ENCODE measurements around the gene PDE4D.
"Not testable (repeated sequence)": the region's sequence is repeated elsewhere in the genome, so short reads cannot be mapped to it uniquely, and the experiment has no call there.

Gene PDE4D

DNA sequence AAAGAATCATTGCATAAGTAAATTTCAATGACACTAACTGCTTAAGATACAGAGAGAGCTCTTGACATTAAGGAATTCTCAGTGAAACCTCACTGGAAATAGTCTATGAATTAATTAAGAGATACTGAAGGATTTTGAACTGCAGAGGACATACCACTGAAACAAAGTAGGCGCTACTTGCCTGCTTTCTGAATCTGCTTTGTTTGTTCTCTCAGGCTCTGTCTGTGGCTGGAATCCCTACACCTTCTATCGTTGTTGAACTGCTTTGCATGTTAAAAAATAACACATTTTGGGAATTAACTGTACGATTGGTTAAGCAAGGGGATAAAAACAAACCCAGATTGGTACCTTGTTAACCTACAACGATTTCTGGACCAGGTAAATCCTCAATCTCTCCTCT, 435.2 kb downstream of the PDE4D start:
- DNase-seq = no peak

DNA sequence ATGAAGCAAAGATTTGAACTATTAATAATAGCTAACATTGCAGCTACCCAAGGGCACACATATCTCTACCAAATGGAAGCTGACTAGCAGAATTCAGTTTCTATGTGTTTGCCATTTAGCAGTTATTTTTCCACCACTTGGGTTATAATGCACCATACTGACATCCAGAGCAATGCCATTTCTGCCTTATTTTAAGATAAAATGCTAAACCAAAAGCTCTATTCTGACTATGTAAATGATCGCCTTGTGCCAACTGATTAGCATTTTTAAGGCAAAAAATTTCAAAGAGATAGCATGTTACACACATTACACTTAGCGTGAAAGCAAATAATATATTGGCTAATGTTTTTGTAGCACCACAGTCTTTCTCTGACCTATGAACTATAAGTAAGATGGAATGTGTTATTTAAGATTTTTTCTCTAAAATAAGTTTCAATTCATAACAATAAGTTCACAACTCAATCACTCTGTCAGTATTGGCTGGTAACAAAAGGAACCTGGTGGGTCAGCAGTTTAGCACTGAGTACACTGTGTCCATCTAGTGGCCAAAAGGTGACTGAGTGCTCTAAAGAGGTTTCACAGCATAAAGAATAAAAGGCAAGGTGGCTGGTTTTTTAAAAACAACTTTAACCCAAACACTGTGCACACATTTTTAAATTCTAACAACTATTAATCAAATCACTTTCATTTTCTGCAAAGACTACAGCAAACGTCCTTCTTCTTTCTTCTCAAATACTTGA, 443.5 kb downstream of the PDE4D start:
- peak; percentile 11 for DNase-seq

DNA sequence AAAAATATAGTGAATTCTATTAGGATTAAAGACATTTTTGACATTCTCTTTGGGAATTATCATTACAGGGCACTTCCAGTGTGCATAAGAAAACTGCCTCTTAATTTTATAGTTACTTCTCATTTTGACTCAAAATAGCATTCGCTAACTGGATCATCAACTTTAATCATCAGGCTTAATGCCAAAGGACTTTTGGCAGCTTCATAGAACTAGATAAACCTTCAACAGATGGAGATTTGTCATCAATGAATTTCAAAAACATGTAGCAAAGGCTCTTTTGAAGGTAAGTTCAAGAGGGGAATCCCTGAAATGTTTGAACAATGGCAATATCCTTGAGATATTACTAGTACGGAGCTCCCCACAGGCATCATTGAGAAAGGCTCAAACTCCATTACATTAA, 447.2 kb downstream of the PDE4D start:
- no peak for DNase-seq

DNA sequence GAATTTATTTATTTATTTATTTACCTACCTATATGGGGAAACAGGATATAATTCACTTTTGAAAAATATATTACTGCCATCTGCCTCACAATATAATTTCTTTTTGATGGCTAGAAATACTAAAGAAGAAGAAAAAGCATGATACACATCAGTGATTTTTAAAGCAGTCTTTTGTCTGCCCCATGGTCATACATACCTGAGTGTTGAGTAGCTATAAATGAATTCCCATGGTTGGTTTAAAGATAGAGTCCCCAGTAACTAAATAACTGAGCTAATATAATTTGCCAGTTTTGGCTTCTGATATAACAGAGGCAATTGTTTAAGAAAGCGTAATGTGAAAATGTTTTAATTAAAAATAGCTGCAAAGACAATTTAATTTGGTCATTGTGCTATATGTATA, 447.8 kb downstream of the PDE4D start:
- no peak for DNase-seq

DNA sequence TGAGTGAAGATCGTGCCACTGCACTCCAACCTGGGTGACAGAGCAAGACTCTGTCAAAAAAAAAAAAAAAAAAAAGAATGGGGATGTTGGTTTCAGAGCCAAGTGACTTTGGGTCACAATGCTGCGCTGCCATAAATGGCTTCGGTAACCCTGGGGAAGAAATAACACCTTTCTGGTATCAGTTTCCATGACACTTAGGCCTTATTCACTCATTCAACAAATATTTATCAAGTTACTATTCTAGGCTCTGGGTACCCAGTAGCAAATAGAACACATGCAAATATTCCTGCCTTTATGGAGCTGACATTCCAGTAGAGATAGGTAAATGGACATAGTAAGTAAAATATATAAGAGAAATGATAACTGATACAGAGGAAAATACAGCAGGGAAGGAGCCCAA, 454.2 kb downstream of the PDE4D start:
- no peak for DNase-seq

DNA sequence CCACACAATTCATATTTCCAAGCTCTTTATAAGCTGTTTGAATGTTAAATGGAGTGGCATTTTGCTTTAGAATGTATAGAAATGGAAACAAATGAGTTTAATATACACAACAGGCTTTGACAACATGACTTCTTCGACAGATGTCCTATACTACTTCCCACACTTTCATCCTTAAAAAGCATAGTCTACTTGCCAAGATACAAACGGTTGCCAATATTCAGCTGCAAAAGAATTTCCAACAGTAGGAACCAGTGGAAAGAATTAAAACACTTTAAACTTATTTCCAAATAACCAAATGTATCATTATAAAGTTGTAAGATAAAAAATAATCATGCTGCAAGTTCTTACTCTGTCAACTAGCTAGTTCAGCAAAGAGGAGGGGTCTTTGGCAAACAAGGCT, 456.4 kb downstream of the PDE4D start:
- DNase-seq = no peak

DNA sequence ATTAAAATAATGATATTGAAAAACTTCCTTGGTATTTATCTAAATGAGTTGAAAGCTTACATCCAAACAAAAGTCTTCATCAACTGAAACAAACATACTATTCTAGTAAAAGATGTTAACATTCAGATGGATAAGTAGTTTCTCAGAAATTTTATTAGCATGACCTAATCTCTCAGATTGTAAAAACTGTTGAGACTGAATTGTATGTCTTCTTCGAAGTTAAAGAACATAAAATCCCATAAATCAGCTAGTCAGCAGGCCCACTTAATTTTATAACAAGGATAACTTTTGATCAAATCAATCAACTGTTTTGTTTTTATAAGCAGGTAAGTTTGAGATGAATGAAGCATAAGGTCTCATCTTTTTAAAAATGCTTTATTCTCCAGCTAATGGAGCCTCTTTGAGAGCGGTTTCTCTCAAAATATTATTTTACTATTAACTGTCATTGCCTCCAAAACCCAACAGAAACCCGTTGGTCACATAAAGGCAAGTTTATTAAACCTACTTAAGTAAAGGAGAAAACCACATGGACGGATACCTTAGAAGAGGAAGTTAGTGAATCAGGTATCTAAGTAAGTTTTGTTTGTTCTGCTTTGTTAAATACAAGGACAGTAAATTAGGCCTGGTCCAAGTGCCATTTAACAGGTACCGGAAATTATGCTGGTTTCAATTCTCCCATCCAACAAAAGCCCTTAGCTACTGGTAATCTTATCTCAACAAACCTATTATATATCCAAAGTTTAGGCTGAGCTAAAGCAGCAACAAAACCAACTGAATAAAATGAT, 457.0 kb downstream of the PDE4D start:
- no peak for DNase-seq

DNA sequence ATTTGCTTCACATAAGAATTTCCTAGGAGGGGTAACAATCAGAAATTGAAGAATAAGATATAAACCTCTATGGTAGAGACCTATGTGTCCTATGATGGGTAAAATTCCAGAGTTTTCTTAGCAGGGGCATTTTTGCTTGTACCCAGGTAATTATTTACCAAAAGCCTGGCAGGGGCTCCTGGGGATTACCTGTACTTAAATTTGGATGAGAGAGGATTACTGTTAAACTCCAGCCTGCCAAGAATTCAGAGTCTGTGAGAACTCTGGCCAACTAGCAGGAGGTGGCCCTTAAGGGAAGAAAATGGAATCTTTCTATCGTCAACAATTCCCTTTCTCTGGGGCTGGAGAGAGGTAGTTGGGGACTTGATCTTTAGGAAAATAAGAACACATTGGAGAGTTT, 460.4 kb downstream of the PDE4D start:
- no peak for DNase-seq

DNA sequence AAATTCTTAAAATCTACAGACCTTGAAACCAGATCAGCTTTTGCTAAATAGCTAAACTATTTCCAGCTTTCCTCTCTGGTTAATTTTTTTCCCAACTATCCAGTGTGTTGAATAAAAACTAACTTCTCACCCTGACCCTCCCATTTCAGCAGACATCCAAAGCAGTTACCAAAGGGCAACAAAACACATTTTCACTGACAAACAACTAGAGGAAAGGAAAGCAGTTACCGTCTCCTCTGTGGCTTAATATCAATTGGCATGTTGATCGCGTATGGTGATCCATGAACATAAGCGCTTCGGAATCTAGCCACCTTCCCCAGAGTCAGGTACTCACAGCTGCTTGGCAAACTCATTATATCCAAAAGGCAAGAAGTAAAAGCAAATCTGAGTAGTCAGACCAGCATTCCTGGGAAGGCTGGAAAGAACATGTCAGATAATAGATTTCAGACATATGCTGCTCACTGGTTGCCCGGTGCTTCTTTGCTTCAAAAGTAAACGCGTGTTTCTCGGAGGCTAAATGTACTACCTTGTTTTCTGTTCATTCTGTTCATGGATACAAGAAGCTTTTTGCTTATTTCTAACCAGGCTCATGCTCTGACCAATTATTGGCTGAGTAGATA, 463.4 kb downstream of the PDE4D start:
- DNase-seq = no peak

DNA sequence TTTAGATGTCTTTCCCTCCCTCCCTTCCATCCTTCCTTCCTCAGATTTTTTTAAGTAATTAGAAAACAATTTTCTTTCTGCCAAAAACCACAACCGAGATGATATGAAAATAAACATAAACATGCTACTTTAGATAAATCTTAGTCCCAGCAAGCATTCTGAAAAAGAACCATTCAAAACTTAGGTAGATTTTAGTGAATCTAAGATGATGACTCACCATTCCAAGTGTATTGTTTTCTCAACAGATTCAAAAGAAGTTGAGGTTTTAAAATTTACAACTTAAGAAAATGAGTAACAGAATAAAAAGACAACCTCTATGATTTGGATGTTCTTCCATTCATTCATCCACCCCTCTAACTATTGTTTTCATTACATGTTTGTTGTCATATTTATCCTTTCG, 465.1 kb downstream of the PDE4D start:
- DNase-seq = no peak

DNA sequence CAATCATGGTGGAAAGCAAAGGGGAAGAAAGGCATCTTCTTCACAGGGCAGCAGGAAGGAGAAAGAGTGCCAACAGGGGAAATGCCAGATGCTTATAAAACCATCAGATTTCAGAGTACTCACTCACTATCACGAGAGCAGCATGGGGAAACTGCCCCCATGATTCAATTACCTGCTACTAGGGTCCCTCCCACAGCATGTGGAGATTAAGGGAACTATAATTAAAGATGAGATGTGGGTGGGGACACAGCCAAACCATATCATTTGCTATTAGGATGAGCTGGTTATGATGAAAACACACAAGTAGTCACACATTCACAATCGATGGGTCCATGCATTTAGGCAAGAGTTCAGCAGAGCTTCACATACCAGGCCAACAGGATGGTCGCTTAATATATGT, 469.0 kb downstream of the PDE4D start:
- DNase-seq = no peak

DNA sequence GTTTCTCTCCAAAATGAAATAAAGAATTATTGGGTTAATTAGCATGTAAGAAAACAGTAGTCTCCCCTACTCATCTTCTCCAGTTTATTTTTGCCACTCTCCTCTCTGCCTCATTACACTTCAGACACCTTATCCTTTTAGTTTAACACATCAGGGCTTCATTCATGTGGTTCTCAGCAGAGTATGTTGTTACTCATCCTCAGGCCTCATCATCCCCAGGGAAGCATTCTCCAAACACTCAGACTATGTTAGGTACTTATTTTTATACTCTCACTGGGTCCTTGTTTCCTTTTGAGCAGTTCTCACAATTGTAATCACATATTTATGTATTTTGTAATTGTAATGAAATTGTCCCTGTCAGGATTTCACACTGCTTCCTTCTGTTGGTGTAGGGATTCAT, 470.5 kb downstream of the PDE4D start:
- DNase-seq = no peak

DNA sequence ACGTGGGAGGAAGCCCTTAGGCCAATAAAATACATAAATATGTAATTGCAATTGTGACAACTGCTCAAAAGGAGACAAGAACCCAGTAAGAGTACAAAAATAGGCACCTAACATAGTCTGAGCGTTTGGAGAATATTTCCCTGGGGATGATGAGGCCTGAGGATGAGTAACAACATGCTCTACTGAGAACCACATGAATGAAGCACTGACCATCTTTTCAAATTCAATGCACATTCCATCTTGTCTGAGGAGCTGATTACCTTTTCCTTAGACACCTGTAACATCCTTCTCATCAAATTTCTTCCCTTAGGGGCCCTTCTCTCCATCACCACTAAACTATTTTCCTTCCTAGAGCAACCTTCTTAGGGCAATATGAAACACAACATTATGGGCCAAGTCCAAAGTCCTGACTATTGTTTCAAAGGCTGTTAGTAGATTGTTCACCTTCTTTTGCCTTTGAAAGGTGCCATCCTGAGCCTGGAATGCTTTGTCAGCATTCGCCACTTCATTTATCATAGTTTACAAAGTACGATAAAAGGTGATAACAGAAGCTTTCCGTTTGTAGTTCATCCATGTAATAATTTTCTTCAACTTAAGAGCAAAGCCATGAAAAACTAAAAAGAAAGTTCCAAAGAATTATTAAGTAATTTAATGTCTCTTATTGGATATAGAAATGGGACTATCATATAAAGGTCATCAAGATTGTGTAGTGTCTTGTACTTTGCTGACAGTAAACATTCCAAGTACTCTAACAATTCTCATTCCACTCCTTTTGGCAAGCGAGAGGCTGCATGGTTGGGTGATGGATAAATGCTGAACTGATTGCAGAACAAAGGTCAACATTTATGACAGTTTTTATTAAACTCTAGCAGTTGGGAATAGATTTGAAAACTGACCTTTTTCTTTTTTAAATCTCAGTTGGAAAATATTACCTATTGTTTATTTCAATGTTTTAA, 471.3 kb downstream of the PDE4D start:
- DNase-seq = no peak

DNA sequence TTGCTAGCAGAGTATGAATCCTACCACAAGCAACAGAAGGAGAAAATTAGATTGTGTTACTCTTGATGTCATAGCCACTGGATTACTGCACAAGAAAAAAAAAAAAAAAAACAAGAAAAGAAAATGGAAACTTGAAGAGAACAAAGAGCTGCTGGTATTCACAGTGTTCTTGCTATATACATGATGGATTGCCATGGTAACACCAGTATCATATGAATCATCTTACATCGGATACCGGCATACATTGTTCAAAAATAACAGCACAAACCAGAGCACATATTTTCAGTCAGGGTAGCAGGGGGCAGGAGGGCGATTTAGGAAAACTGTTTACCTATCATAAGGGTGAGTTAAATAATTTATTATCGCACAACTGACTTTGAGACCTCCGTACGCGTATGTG, 472.9 kb downstream of the PDE4D start:
- no peak for DNase-seq

DNA sequence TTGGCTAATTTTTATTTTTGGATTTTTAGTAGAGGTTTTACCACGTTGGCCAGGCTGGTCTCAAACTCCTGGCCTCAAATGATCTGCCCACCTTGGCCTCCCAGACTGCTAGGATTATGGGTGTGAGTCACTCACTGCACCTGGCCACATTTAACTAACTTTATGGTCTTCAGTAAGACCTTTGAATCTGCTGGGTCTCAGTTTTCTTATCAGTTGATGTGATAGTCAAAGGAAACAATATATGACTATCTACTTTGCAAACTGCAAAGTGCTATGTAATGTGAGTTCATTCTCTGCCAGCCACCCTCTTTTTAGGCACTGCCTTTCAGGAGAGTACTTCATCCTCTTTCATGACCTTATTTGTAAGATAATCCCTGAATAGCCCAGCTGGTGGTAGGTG, 474.7 kb downstream of the PDE4D start:
- no peak for DNase-seq

DNA sequence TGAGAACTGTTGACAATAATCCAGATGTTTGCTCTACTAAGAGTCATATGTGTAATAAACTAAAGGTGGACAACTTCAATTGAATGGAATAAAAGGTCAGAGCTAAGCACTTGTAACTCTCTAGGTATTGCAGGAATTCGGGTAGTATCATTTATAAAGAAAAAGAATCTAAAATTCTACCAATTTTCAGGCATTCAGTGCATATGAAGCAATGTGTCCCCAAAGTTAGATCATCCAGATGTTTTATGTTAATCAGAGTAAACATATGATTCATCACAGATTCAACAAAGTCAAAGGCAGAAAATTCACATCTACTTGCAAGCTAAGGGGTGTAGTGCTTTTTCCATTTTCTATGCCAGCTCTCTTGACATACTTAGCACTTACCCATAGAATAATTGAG, 477.1 kb downstream of the PDE4D start:
- DNase-seq = no peak

DNA sequence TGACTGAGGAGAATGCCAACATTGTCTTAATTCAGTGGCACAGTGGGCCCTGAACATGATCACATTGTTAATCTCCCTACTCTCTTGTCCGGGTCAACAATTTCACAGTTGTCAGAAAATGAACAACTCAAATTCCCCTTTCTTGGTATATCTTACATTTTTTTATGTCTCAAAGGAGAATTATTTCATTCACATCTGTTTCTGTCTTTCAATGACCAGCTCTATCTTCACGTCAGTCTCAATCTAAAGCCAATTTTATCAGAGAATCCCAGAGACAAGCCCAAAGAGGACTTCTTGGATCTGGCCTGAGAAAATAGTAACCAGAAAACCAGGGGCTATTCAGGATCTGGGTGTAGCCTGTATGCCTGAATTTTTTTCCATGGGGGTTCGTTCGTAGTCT, 477.5 kb downstream of the PDE4D start:
- DNase-seq = no peak

DNA sequence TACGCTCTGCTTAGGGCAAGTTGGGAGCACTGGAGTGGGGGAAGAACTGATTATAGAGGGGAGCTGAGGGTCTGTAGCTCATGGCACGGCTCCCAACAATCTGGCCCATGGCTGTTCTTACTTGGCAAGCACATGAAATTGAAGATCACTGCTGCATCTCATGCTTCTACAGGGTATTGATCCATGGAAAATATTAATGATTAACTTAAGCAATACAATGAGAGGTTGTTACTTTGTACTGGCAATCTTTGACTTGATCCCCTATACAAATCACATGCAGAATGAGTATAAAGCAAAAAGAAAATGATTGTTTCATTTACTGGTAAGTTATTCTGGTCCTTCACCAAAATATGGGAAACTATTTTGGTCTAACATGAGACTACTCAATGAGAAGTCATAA, 481.1 kb downstream of the PDE4D start:
- no peak for DNase-seq

DNA sequence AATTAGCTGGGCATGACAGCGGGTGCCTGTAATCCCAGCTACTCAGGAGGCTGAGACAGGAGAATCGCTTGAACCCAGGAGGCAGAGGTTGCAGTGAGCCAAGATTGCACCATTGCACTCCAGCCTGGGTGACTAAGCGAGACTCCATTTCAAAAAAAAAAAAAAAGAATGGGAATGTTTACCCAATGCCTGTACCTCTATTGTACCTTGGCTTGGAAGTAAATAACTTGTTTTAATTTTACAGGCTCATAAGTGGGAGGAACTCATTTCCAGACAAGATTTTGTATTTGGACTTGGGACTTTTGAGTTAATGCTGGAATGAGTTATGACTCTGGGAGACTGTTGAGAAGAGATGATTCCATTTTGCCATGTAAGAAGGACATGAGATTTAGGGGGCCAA, 484.5 kb downstream of the PDE4D start:
- not testable (repeated sequence) for DNase-seq

DNA sequence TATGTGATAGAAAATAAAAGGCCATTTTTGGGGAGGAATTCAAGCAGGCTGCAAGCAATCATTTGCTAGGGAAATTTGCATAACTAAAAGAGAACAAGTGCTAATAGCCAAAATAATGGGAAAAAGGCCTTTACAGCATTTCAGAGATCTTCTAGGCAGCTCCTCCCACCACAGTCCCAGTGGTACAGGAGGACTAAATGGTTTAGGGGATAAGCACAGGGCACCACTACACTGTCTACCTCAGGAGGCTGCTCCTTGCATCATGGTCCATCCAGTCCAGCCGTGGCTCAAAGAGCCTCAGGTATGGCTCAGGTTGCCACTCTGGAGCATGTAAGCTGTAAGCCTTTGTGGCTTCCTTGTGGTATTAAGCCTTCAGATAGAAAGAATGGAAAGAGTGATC, 485.6 kb downstream of the PDE4D start:
- no peak for DNase-seq

DNA sequence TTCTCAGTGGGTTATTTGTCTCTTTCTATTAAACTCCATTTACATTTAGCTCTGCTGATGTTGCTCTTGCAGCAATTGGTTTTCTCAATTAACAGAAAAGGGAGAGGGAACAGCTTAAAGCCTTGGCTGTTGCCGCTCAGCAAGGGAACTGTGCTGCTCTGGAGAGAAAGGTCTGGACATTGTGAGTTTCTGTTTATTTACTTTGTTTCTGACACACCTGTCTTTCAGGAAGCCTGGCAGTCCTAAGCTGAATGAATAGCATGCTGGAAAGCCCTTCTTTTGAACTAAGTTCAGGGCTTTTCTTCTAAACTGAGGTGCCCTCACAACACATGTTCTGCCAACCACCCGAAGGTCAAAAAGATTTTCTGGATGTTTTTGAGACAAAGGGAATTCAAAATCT, 491.9 kb downstream of the PDE4D start:
- DNase-seq = no peak

DNA sequence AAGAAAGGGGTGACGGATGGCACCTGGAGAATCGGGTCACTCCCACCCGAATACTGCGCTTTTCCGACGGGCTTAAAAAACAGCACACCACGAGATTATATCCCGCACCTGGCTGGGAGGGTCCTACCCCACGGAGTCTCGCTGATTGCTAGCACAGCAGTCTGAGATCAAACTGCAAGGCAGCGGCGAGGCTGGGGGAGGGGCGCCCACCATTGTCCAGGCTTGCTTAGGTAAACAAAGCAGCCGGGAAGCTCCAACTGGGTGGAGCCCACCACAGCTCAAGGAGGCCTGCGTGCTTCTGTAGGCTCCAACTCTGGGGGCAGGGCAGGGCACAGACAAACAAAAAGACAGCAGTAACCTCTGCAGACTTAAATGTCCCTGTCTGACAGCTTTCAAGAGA, 498.6 kb downstream of the PDE4D start:
- not testable (repeated sequence) for DNase-seq

Data from RPMI8226 (cell line).